ENCODE results near the gene CYSTM1.

Gene CYSTM1

DNA sequence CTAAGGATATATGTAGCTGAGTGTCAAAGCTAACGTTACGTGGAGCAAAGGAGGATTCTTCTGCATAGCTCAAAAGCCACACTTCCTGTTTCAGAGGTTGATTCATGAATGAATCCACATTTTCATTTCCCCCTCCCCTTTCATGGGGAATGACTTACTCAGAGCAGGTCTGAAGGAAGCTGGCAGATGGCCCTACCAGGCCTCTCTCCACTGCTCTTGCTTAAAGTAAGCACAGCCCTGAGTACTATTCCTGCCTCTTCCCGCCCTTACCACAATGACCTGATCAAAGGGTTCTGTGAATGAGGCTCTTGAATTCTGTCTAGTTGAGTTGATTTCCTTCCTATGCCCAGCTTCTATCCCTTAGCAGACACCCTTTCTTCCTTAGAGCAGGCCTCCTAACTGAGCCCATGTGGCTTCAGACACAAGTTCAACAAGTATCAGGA lies 43.0 kb upstream of the CYSTM1 start:
- TF ChIP-seq, protein P1, sequence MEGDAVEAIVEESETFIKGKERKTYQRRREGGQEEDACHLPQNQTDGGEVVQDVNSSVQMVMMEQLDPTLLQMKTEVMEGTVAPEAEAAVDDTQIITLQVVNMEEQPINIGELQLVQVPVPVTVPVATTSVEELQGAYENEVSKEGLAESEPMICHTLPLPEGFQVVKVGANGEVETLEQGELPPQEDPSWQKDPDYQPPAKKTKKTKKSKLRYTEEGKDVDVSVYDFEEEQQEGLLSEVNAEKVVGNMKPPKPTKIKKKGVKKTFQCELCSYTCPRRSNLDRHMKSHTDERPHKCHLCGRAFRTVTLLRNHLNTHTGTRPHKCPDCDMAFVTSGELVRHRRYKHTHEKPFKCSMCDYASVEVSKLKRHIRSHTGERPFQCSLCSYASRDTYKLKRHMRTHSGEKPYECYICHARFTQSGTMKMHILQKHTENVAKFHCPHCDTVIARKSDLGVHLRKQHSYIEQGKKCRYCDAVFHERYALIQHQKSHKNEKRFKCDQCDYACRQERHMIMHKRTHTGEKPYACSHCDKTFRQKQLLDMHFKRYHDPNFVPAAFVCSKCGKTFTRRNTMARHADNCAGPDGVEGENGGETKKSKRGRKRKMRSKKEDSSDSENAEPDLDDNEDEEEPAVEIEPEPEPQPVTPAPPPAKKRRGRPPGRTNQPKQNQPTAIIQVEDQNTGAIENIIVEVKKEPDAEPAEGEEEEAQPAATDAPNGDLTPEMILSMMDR (IDR thresholded peaks at IDR 0.05; ENCODE audit: low read depth, low read length) = no peak
- TF ChIP-seq POLR2A (IDR thresholded peaks at IDR 0.05; ENCODE audit: extremely low read depth, insufficient read length) (no peak), MYC (IDR thresholded peaks at IDR 0.05; ENCODE audit: low read depth, low read length) (no peak)
- TF ChIP-seq, protein P2, sequence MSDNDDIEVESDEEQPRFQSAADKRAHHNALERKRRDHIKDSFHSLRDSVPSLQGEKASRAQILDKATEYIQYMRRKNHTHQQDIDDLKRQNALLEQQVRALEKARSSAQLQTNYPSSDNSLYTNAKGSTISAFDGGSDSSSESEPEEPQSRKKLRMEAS (IDR thresholded peaks at IDR 0.05; ENCODE audit: low read depth, low read length) = no peak
- peak; percentile 83 for DNase-seq (ENCODE audit: low read depth)
- no peak overlapping the region for H3K4me3 ChIP-seq (ENCODE audit: low read depth, low read length)

DNA sequence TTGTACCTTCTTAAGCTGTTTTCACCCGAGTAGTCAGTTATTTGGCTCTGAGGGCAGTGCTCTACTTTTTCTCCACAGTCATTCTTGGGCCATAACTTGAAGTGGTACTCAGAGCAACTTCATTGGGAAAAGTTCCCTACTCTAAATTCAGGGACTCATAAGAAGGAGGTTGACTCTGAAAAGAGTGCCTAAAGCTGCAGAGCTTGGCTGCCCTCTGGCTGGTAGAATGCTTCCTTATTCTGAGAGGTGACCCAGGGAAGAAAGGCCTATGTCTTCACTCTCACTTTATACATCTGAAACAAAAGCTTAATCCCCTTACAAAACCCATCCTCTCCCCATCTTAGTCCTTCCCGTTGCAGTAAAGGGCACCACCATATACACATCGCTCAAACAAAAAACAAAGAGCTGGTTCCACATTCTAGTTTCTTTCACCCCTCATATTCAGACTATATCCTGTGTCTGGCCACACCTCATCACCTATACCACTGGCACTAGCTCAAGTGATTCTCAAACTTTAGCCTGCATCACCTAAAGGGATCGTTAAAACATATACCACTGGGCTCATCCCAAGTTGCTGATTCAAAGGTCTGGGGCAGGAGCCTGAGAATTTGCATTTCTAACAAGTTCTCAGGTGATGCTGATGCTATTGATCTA lies 41.3 kb upstream of the CYSTM1 start:
- TF ChIP-seq, protein P2 (IDR thresholded peaks at IDR 0.05; ENCODE audit: low read depth, low read length) = no peak
- TF ChIP-seq POLR2A (IDR thresholded peaks at IDR 0.05; ENCODE audit: extremely low read depth, insufficient read length) (no peak), MYC (IDR thresholded peaks at IDR 0.05; ENCODE audit: low read depth, low read length) (no peak)
- TF ChIP-seq, protein P1 (IDR thresholded peaks at IDR 0.05; ENCODE audit: low read depth, low read length) = no peak

DNA sequence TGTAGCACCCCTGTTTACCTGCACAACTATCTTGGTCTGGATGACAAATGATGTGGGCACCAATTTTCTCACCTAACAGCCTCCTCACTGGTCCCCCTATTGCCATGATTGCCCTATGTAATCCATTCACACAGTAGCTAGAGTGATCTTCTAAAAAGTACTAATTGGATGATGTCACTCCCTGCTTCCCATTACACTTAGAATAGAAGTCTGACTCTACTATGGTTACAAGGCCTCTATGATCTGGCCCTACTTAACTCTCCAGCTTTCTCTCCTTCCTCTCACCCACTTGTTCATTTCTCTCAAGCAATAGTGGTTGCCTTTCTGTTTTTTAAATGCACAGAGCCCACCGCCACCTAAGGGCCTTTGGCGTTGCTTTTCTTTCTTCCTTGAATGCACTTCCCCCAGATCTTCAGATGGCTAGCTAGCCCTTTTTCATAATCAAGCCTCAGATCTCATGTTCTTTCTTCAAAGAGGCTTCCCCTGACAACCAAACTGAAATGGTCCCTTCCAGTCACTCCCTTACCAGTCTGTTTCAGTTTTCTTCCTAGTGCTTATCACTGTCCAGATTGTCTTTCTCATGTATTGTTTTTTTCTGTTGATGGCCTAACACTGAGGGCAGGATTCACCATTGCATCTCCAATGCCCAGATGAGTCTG lies 40.6 kb upstream of the CYSTM1 start:
- DNase-seq (ENCODE audit: low read depth) = no peak
- TF ChIP-seq, protein P1 (IDR thresholded peaks at IDR 0.05; ENCODE audit: low read depth, low read length) = no peak
- TF ChIP-seq POLR2A (IDR thresholded peaks at IDR 0.05; ENCODE audit: extremely low read depth, insufficient read length) (no peak), MYC (IDR thresholded peaks at IDR 0.05; ENCODE audit: low read depth, low read length) (no peak)
- TF ChIP-seq, protein P2 (IDR thresholded peaks at IDR 0.05; ENCODE audit: low read depth, low read length) = no peak
- no peak overlapping the region for H3K4me3 ChIP-seq (ENCODE audit: low read depth, low read length)

More for the DNA sequence above, 41.3 kb upstream of the CYSTM1 start:
- no peak overlapping the region for H3K4me3 ChIP-seq (ENCODE audit: low read depth, low read length)
- no peak for DNase-seq (ENCODE audit: low read depth)

DNA sequence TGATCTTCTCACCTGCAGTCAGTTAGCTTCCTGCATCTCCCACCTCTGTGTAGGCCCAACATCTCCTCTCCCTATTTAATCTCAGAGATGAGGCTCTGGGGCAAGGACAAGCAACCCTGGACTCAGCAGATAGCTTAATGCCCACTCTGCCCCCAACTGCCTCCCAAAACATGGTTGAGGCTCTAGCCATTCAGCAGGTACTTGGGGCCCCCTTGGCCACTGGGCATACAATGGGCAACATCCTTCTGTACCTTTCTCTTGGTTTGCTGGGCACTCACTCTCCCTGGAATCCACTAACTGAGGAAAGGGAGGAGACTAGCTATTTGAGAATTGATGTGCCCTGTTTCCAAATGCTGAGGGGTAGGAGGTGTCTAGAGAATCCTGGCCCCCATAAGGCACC lies 39.9 kb upstream of the CYSTM1 start:
- no peak for TF ChIP-seq POLR2A (IDR thresholded peaks at IDR 0.05; ENCODE audit: extremely low read depth, insufficient read length)
- TF ChIP-seq, protein P1 (IDR thresholded peaks at IDR 0.05; ENCODE audit: low read depth, low read length) = no peak
- no peak for TF ChIP-seq MYC (IDR thresholded peaks at IDR 0.05; ENCODE audit: low read depth, low read length)
- TF ChIP-seq, protein P2 (IDR thresholded peaks at IDR 0.05; ENCODE audit: low read depth, low read length) = no peak
- DNase-seq (ENCODE audit: low read depth) = no peak
- H3K4me3 ChIP-seq (ENCODE audit: low read depth, low read length) = no peak overlapping the region

DNA sequence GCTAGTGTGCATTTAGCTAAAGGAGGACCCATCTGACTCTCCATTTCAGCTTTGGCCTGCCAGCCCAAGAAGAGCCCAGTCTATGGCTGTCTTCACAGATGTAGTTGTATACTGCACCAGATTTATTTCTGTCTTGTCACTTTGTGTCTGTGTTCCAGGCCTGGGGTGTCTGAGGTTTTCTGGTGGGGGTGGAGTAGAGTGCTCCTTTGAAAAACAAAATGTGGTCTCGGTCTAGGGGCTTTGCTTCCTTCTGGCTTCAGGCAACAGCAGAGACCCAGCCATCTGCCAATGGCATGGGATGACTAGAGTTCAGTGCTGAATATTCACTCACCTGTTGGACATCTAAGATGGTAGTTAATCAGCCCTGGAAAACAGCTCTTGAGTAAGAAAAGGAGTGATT lies 38.4 kb upstream of the CYSTM1 start:
- no peak for DNase-seq (ENCODE audit: low read depth)
- no peak overlapping the region for H3K4me3 ChIP-seq (ENCODE audit: low read depth, low read length)
- TF ChIP-seq, protein P2 (IDR thresholded peaks at IDR 0.05; ENCODE audit: low read depth, low read length) = no peak
- TF ChIP-seq POLR2A (IDR thresholded peaks at IDR 0.05; ENCODE audit: extremely low read depth, insufficient read length) (no peak), MYC (IDR thresholded peaks at IDR 0.05; ENCODE audit: low read depth, low read length) (no peak)
- TF ChIP-seq, protein P1 (IDR thresholded peaks at IDR 0.05; ENCODE audit: low read depth, low read length) = no peak

Data from NB4 (cell line).